ENCODE data around the gene SLC16A2.

Gene SLC16A2

DNA sequence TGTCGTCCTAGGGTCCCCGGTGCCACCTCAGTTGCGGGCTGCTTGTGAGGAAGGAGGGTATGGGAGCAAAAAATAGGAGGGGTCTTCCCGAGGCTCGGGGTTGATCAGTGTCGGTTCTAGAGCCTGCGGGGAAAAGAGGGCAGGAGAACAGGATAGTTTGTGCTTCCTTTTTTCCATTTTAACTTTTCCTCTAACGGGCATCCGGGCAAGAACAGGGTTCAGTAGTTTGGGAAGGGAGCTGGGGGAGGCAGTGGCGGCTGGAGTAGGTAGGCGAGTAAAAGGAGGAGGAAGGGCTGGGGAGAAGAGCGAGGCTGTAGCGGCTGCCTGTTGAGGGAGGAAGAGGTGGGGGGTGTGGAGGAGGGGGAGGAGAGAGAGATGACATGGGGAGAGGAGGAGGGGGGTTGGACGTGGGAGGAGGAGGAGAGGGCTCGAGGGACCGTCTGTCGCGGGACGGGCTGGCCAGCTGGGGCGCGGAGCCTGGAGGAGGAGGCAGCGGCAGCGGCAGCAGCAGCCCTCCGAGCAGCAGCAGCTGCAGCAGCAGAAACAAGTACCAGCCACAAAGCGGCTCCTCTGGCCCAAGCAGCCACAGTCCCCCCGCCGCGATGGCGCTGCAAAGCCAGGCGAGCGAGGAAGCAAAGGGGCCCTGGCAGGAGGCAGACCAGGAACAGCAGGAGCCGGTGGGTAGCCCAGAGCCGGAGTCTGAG is at the start of gene SLC16A2:
Gene SLC16A2, plus strand, starts transcription at position 458 of the 704 bp plus-strand sequence. Its CDS starts 145 bp downstream, at position 603.
- peak; percentile 16 for DNase-seq

DNA sequence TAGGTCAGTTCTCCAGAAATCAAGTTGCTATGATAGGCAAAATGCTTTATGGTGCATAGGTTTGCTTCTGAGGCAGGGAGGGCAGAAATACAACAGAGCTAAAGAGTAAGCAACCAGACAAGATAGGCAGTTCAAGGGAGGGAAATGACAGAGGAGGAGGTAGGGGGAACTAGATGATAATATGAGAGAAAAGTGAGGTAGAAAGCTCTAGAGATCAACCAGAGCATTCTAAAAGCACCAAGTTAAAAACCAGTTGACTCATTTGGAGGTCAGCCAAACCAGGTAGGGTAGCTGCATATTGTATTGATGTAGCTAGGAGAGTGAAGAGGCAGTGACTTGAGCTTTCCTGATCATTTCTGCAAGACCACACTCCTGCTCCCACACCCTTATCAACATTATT is 49.0 kb upstream of the SLC16A2 start:
- no peak for DNase-seq

DNA sequence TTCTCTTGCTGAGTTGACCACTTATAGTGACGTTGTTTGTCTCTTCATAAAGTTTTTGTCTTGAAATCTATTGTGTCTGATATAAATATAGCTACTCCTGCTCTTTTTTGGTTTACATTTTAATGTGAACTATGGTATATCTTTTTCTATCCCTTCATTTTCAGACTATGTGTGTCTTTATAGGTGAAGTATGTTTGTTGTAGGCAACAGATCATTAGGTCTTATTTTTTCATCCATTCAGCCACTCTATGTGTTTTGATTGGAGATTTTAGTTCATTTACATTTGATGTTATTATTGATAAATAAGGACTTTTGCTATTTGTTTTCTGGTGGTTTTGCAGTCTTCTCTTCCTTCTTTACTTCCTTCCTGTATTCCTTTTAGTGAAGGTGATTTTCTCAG is 44.0 kb upstream of the SLC16A2 start:
- no peak for DNase-seq

DNA sequence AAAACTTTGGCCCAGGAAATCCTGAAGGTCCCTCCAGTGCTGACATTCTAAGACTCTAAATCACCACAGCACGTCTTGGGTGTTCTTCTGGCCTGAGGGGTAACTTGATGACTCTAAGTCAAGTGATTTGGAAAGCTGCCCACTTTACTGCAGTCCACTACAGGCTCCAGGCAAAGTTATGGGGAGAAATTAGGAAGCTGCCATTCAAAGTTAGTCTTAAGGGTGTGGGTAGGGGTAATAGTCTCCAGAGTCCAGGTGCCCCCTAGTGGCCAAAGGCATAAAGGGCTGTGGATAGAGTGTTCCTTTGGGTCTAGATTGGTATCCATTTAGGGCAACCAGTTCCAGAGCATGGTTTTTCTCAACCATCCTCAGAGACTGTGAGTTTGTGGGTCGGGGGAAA is 38.7 kb upstream of the SLC16A2 start:
- DNase-seq: peak; percentile 47

DNA sequence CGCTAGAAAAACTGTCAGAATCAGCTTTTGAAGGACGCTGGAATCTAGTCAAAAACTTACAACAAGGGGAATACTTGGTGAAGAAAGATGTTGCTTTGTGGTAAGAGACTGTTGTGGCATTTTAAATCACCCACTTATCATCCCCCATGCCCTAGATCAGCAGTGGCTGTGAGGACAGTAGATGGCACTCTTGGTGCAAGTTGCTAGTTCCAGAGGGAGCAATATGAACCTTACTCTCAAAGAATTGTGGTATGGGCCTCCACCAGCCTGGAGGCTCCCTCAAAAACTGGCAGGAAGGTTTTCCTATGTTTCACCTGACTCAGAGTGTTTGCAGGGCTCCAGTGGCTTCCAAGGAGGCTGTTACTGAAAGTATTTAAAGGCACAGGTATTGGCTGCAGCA is 37.7 kb upstream of the SLC16A2 start:
- no peak for DNase-seq

DNA sequence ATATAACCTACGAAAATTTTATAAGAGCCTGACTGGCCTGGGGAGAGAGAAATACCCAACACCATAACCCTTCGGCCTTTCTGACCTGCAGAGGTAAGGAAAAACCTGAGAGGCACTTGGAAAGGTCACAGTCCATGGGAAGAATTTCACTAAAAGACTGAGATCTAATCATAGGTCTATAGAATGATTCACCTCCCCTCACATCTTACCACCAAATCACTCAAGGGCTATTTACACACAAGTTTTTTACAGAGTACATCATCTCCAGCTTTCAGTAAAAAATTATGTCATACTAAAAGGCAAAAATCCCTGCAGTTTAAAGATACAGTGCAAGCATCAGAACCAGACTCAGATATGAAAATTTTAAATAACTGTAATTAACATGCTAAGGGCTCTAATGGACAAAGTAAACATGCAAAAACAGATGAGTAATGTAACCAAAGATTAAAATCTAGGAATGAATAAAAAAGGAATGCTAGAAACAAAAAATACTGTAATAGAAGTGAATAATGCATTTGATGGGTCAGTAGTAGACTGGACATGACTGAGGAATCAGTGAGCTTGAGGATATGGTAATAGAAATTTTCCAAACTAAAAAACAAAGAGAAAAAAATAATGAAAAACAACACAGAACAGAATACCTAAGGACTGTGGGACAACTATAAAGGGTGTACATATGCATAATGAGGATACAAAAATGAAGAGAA is 32.1 kb upstream of the SLC16A2 start:
- DNase-seq: no peak

DNA sequence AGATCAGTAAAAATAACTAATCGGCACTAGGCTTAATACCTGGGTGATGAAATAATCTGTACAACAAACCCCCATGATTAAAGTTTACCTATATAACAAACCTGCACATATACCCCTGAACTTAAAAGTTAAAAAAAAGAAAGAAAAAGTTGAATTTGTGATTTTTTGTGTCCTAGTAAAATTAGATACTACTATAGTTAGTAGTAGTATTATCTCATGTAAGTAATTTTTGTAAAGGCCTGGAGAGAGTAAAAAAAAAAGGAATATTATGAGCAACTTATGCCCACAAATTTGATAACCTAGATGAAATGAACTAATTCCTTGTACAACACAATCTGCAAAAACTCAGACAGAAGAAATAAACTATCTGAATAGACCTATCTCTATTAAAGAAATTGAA is 25.7 kb upstream of the SLC16A2 start:
- no peak for DNase-seq

DNA sequence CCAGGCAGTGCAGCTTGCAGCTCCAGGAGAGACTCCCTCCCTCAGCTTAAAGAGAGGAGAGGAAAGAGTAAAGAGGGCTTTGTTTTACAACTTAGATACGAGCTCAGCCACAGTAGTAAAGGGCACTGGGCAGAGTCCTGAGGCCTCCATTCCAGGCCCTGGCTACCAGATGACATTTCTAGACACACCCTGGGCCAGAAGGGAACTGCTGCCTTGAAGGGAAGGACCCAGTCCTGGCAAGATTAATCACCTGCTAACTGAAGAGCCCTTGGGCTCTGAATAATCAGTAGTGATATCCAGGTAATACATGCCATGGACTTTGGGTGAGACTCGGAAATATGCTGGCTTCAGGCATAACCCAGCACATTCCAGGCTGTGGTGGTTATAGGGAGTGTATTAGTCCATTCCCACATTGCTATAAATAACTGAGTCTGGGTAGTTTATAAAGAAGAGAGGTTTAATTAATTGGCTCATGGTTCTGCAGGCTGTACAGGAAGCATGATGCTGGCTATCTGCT is 15.3 kb upstream of the SLC16A2 start:
- DNase-seq: no peak

DNA sequence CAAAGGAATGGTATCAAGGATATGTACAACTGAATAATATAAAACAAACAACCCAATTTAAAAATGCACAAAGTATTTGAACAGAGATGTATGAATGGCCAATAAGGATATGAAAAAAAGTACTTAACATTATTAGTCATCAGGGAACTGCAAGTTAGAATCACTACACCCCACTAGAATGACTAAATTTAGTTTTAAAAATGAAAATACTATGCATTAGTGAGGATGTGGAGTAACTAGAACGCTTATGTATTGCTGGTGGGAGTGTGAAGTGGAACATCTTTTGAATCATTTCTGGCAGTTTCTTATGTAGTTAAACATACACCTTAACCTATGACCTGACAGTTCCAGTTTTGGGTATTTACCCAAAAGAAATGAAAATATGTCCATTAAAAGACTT is 13.0 kb upstream of the SLC16A2 start:
- DNase-seq: no peak

DNA sequence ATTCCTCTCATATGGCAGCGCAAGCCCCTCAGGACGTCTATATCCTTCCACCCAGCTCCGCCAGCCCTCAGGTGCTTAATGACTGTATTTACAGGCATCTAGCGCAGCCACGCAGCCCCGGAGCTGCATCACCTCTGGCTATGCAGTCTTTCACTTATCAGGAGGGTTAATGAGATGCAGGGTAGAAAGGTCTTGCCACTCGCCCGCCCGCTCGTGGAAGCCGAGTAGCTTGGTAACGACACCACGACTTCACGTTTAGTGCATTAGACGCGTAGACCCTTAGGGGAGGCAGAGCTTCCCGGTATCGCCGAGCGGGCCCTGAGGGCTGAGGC is 1.5 kb upstream of the SLC16A2 start:
- DNase-seq: no peak

DNA sequence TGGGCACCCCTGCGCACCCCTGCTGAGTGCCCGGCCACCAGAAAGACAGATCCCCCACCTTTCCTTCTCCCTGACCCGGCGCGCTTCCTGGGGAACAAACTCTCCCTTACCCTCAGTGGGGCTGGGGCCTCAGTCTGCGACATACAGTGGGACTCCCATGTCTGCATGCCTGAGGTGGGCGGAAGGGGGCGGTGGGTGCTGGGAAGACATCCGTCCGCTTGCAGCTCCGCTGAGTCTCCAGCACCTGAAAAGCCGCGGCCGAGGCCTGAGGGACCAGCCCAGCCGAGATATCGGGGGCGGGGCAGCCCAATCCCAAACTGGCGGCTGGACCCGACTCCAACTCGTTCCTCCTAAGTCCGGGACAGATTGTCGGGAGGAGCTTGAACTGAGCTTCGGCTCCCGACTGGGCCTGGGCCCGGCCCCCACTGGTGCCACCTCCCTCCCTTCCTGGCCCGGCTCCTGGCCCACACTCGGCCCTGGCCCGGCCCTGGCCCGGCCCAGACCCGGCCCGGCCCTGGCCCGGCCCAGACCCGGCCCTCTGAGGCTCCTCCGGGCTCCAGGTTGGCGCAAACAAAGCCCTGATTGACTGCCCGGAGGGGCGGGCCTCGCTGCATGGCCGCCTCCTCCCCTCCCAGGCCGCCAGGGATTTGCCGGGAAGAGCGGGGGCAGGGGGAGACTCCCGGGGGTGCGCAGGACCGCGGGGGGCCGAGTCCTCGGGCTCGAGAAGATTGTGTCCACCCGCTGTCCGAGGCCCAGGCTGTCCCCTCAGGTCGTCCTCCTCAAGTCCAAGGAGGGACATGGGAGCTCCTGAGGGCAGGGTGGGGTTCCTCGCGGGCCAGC is 877 bp upstream of the SLC16A2 start:
- no peak for DNase-seq

DNA sequence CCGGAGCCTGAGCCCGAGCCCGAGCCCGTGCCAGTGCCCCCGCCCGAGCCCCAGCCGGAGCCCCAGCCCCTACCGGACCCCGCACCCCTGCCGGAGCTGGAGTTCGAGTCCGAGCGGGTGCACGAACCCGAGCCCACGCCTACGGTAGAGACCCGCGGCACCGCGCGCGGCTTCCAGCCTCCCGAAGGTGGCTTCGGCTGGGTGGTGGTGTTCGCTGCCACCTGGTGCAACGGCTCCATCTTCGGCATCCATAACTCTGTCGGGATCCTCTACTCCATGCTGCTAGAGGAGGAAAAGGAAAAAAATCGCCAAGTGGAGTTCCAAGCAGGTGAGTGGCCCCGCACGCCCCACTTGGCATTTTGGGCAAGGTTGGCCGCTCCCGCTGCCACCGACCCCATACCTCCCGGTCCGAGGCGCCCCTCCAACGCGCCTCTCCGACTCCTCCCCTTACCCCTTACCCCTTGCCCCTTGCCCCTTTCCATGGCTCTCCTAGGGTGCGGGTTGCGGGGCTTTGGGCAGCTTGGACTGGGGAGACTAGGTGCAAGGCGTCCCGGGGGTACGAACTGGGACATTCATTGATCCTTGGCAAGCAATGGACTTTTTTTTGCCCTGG is 553 bp downstream of the SLC16A2 start:
- DNase-seq: no peak

DNA sequence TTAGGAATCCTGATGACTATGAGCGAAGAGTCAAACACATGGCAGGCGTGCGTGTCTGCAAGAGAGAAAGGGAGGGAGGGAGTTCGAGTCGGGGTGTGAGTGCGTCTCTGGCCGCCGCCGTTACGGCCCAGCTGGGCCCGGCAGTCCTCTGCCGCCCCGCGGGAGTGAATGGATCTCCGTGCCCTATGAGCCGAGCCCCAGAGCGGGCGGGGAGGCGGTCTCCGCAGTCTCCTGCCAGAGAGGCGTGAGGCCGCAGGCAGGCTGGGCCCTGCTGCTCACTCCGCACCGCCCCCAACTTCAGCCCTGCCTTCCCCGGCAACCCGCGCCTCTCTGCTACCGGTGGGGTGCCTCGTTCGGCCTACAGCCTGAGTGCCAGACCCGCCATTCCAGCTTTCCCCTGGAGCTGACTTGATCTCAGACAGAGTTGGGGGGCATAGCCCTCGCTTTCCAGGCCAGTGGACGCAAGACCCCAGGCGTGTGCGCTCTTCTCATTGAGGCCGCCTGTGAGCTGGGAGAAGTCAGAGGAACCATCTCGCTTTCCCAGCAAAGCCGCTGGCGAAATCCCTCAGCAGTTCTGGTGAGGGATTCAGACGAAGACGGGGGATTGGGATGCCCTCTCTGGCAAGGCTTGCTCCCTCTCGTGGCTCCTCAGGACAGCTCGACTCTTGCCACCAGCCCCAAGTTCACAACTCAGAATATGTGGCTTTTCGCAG is 1.4 kb downstream of the SLC16A2 start:
- DNase-seq: no peak

DNA sequence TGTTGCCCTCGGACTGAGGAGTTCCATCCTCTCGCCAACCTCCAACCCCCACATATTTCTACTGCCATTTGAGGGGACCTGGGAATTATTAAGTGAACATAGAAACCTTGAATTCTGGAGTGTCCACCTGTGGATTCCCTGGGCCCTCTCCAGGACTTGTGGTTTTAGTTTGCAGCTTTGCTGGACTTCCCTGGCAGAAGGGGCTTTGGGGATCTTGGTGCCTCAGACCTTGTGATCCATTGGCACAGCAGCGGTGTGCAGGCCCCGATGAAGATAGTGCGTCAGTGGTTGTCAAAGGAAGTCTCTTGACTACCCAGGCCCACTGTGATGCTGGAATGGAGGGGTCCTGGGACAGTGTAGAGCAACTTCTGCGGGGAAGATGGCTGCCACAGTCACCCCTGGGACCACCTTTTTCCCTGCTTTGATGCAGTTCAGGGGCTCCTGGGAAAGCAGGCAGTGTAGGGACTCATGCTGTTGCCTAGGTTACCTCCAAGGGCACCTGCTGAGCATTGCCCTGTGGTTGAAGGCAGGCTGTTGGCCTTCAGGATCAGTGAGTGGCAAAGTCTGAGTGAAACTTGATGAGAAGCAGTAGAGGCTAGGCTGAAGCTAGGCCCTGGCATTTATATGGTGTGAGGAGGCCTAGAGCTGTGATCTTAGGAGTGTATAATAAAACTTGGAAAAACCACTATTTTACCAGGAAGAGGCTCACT is 2.2 kb downstream of the SLC16A2 start:
- no peak for DNase-seq

DNA sequence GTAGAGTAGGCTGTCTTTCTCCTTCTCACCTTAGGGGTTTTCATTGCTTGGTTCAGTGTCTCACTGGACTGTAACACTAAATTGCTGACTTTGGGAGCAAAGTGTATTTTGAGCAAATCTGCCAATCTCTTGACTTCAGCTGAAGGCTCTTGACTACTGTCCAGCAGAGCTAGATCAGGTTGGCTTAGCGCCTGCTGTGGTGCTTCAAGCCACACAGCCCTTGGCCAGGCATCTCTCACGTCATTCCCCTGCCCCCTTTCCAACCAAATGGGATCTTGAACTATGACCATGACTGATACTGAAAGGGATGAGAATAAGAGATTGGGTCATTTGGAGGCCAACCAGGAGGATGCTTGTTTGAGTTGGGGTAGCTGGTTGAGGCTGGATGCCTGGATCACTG is 4.8 kb downstream of the SLC16A2 start:
- DNase-seq: no peak

DNA sequence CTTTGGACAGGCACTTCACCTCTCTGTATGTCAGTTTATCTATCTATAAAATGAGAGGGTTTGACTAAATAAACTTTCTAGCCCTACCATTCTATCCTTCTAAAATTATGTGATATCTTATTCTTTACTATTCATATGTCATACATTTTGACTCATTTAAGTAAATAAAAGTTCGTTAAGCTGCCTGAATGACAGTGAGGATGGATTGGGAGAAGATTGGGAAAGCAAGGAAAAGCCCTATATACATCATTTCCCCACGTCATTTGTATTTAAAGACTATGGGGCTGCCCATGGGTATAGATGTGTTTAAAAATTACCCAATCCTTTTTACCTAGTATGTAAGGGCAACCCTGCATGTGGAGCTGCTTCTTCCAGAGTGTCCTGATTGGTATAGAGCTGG is 5.3 kb downstream of the SLC16A2 start:
- DNase-seq: no peak

DNA sequence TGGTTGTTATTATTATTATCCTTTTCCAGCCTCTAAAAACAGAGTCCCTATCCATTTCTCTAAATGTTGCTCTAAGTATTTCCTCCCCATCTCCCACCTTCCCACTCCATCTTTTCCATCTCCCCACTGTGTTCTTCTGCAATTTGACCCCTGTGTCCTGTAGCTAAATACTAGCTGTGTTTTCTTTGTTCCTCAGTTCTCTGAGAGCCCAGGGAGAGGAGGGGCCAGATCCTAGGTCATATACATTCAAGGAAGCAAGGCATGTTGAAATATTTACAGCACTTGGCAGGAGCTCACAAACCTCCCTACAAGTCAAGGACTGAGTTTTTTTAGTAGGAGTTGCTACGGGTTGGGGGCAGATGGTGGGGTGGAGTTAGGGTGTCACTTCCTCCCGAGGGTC is 10.5 kb downstream of the SLC16A2 start:
- no peak for DNase-seq

DNA sequence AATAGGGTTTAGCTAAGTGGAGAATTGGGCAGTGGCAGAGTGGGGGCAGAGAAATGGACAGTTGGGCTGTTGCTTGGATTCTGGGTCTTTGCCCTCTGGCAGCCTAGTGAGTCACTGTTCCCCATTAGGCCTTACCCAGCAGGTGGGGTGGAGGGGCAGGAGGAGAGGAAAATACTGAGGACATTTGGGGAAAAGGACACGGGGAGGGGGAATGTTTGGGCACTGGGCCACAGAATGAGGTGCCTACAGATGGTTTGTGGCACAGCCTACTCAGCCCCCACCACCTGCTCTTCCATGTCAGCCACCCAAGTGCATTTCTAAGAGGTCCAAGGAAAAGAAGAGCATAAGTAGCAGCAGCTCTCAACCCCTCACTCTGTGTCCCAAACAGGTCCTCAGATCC is 13.0 kb downstream of the SLC16A2 start:
- DNase-seq: no peak

DNA sequence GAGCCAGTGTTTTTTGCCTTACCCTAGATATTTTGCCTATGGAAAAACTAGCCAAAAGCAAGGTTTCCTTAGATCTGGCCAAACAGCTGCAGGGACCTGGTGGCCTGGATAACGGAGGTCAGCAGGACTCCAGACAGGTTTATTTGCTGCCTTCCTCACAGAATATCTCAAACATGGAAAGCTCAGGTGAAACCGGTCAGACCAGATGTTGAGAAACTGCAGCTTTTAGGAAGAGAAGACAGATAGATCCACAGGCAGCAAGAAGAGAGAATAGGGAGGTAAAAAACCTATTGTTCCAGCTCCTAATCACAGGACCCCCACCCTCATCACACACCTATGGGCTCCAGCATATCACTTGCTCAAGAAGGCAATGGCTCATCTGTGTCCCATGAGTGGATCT is 16.2 kb downstream of the SLC16A2 start:
- DNase-seq: no peak

DNA sequence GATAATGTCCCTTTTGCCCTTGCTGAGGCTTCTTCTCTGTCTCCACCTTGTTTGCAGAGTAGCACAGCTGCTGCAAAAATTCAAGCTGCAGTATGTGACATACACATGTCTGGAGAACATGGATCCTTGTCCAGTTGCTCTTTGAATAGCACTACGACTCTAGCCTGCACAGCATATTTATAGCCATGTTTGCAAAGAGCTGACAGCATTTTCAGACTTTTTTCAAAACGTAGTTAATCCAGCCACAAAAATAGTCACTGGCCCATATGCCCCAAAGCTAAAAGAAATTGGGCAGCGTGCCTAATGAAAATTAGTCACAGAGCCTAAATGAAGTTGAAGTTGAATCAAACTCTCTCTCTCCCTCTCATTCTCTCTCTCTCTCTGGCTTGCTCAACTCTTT is 17.5 kb downstream of the SLC16A2 start:
- DNase-seq: no peak

DNA sequence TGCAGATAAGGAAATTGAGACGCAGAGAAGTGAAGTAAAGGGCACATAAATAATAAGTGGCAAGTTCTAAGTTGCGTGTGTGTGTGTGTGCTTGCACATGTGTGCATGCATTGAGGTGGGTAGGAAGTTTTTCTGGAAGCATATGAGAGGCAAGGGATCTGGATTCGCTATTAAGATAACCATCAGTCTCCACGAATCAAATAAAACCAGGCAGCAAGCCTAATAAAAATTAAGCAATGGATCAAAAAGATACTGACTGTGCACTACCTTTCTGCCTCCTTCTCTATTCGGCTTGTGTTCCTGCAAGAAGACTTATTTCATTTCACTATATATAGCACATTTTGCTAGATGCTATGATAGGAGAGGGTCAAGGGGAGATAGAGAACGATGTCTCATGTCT is 23.8 kb downstream of the SLC16A2 start:
- no peak for DNase-seq

DNA sequence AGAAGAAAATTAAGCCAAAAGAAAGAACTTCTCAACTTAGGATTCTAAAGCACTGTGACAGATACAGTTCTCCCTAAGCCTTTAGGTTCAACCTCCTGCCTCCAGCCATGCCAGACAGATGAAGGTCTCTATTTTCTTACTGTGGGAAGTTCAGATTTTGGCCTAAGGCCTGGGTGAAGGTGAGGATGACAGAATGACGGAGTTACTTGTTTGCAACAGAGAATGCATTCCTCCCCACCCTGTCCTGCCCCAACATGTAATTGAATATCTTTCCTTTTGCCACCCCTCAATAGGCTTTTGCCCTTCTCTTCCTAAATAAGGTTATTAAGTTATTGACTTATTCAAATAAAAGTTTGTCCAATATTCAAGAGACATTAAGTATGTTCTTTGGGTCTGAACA is 25.6 kb downstream of the SLC16A2 start:
- no peak for DNase-seq
